Measurements from ENCODE around the gene GMPS.

GMPS gene

GRCh38 chr3:155870133-155870944 lies at the start of gene GMPS:
Gene GMPS (plus strand): TSS chr3:155870650. CDS start chr3:155870871, 221 bp downstream.
- TF ChIP-seq, protein P1, sequence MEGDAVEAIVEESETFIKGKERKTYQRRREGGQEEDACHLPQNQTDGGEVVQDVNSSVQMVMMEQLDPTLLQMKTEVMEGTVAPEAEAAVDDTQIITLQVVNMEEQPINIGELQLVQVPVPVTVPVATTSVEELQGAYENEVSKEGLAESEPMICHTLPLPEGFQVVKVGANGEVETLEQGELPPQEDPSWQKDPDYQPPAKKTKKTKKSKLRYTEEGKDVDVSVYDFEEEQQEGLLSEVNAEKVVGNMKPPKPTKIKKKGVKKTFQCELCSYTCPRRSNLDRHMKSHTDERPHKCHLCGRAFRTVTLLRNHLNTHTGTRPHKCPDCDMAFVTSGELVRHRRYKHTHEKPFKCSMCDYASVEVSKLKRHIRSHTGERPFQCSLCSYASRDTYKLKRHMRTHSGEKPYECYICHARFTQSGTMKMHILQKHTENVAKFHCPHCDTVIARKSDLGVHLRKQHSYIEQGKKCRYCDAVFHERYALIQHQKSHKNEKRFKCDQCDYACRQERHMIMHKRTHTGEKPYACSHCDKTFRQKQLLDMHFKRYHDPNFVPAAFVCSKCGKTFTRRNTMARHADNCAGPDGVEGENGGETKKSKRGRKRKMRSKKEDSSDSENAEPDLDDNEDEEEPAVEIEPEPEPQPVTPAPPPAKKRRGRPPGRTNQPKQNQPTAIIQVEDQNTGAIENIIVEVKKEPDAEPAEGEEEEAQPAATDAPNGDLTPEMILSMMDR (IDR thresholded peaks at IDR 0.05): peak; percentile 18; the same call in 1 of the 2 replicates

DNA sequence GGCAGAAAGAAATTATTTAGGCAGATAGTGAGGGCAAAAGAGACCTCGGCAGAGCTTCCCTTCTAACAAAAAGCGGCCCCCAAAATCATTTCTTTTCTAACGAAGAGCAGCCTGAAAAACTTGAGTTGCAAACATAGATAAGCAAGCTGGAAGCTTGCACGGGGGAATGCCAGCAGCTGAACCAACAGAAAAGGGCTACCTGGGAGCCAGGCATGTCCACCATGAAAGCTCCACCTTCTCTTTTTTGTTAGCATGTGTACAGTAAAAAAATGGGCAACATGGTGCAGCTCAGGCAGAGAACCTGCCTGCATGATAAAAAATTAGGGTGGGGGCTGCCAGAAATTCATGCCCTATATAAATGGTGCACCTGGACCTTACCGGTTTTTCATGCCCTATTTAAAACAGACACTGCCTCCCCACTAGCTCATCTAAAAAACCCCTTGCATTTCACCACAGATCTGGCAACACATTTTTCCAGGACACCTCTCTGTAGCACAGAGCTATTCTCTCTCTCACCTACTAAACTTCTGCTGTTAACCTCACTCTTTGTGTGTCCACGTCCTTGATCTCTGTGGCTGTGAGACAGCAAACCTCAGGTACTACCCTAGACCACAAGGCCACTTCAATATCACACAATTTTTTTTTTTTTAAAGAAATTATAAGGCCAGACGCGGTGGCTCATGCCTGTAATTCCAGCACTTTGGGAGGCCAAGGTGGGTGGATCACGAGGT lies 34.9 kb upstream of the GMPS start:
- TF ChIP-seq, protein P1 (IDR thresholded peaks at IDR 0.05): no peak

DNA sequence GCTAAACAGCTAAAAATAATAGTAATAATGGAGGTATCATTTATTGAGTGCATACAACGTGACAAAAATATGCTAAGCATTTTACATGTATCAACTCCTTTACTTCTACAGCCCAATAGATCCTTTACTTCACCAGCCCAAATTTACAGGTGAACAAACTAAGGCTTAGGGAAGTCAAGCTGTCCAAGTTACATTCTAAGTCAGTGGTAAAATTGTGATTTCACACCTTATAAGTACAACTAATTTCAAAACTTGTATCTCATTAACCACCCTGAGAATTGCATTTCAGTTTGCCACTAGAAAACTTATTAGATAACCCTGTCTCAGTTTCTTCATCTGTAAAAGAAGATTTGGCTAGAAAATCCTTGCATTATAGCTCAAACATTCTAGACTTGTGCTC lies 26.9 kb upstream of the GMPS start:
- TF ChIP-seq, protein P1 (IDR thresholded peaks at IDR 0.05): no peak

DNA sequence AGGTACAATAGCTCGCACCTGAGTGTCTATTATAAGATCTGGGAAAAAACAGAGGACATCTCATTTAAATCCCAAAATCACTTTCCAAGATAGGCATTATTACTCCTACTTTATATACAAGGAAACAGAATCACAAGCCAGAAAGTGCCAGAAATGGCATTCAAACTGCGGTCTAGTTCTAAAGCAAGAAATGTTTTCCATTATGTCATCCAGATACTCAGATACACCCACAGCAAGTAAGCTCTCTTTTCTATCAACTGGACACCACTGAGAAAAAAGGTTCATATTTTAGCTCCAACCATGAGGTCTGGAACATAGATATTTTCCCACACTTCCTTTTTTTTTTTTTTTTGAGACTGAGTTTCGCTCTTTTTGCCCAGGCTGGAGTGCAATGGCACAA lies 24.3 kb upstream of the GMPS start:
- TF ChIP-seq, protein P1 (IDR thresholded peaks at IDR 0.05): no peak

GRCh38 chr3:155847993-155848392 lies 22.5 kb upstream of the GMPS start:
- TF ChIP-seq, protein P1 (IDR thresholded peaks at IDR 0.05): no peak

DNA sequence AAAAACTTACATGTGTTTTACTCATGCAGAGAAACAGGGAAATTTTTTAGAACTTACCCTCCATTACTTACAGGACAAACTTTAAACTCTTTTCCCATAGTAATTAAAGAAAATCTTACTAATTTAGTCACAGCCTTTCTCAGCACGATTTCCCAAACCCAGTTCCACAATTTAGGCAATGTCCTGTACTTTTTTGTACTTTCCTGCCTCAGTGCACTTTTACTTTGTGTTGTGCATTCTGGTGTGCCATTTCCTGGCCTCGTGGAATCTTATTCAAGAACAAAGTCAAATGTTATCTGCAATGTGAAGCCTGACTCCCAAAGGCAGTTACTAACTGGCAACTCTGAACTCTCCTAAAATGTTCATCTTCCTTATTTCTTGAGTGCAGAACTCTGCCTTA lies 18.1 kb upstream of the GMPS start:
- TF ChIP-seq, protein P1 (IDR thresholded peaks at IDR 0.05): no peak

DNA sequence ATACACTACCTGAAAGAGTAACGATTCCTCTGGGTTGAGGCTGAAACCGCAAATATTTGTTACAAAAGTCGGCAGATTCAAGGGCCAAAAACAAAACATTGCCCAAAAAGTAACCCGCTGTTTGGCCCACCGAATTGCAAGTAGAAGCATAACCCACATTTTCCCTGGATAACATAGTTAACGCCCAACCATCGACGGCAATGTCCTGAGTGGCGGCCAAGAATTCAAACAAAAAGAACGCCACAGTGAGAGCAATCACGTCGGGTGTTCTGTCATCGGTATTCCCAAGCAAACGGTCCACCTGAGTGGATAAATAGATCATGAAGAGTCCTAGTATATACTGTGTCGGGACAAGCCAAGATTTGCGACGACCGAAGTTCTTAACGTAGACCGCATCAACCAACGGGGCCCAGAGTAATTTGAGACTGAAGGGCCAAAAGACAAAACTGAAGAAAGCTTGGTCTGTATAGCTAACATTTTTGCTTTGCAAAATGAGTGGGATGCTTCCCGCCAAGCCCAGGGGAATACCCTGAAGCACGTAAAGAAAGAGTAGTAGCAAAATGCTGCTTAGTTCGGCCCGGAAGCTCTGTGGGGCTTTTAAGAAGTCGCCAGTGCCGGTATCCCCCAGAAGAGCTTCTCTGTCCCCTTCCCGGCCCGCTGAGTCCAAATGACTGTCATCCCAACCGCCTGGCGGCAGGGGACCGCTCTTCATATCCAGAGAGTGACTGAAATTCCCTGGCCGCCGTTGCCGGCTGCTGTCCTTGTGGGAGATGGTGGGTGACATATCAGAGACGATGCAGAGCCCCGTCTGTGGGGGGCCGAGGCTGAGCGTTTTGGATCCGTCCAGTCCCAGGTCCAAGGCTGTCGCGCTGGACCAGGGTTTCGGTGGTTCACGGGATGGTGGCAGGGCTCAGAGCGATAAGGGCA lies 17.0 kb upstream of the GMPS start:
- TF ChIP-seq, protein P1 (IDR thresholded peaks at IDR 0.05): no peak

Measured in LNCAP (cell line).